Right lobe of liver (tissue), 6 donors: ENCODE measurements around the gene PSMB9. TPM values are rescaled to one million over a fixed set of nuclear protein-coding genes. Genes with fewer than 3 reads are reported as not detected.
"Not testable (repeated sequence)": the region's sequence is repeated elsewhere in the genome, so short reads cannot be mapped to it uniquely, and the experiment has no call there.

Experiments
- ATAC-seq, 4 donors: fragments of 200-7000 bp; cut with Tn5 transposase; one replicate each; pipeline ENCODE4 v1.9.1; 2020; ENCODE audit warnings: mild to moderate bottlenecking in 4 of 4, moderate library complexity in 4 of 4
- DNase-seq, 3 donors: peaks; one replicate each; pipeline ENCODE4 v3.0.0-alpha.2; 2020
- H3K27ac ChIP-seq, 3 donors: fragments of 200-600 bp; one replicate each; pipeline ENCODE4 v1.8.0; 2022
- H3K27me3 ChIP-seq, 2 donors: fragments of 200-600 bp; one replicate each; pipeline ENCODE4 v1.8.0; 2022
- H3K36me3 ChIP-seq, 4 donors: fragments of 200-600 bp; sonication (generic) in 1 of 4; one replicate each; pipeline versions ENCODE4 v1.5.1 to v1.8.0; 2017 to 2022; ENCODE audit warnings: control low read depth in 1 of 4
- H3K4me1 ChIP-seq, 4 donors: fragments of 200-600 bp; sonication (generic) in 1 of 4; one replicate each; pipeline versions ENCODE4 v1.5.1 to v1.8.0; 2017 to 2022; ENCODE audit warnings: control low read depth in 1 of 4
- H3K4me3 ChIP-seq, 3 donors: fragments of 200-600 bp; one replicate each; pipeline ENCODE4 v1.8.0; 2022
- H3K9me3 ChIP-seq, 4 donors: fragments of 200-600 bp; sonication (generic) in 1 of 4; one replicate each; pipeline versions ENCODE4 v1.5.1 to v1.8.0; 2017 to 2022; ENCODE audit warnings: control low read depth in 1 of 4
- POLR2A ChIP-seq: fragments of 450-650 bp; IDR thresholded peaks from one replicate; pipeline ENCODE4 v1.6.1; 2017; ENCODE audit warnings: antibody characterized with exemption, mild to moderate bottlenecking
- WGBS: methylation state at CpG from one replicate; pipeline ENCODE4 v1.1.6; 2018; ENCODE audit warnings: low coverage, low lambda C conversion rate; ENCODE audit not compliant: insufficient coverage; ENCODE audit errors: missing lambda C conversion rate; 5-methylcytosine and 5-hydroxymethylcytosine counted together
- intact Hi-C, 2 donors: fragments of 100-400 bp; cut with DNase I; formaldehyde crosslinking; loops; one replicate each; pipeline versions ENCODE4 v1.11.2 to v1.14.1; 2022
- total RNA-seq, 6 experiments: library from RNA; depleted of rRNA in 2 of 6; stranded (reverse); fragments of >200 nt in 2 of 6; fragmentation: NEBNext Ultra II Directional in 3 of 6; extraction: Animal tissue kit (Norgen Biotek cat#: 25700) in 3 of 6; gene quantifications; one replicate each; pipeline versions ENCODE4 v1.1.0 to v1.2.4, GENCODE V29; 2016 to 2023
- TF ChIP-seq, protein P1 (sequence below), 4 donors: fragments of 200-600 bp in 3 of 4; fragments of 450-650 bp in 1 of 4; IDR thresholded peaks; one replicate each; pipeline versions ENCODE4 v1.5.1 to v1.8.0; 2016 to 2022; ENCODE audit warnings: antibody characterized with exemption in 4 of 4, mild to moderate bottlenecking in 2 of 4
- donor health status: DM: no; HTN: yes; CAD: no.
- donor health status: DM: no; HTN: no; CAD: no.
- donor health status: DM: no; HTN: no; CAD: no.
- donor health status: DM: no; HTN: yes; CAD: no.
- donor health status: DM: no; HTN: yes; CAD: no.

The PSMB9 gene
- total RNA-seq, 6 experiments from 2014 or later, result 7.1 to 33.2 (median 18.0) TPM

DNA sequence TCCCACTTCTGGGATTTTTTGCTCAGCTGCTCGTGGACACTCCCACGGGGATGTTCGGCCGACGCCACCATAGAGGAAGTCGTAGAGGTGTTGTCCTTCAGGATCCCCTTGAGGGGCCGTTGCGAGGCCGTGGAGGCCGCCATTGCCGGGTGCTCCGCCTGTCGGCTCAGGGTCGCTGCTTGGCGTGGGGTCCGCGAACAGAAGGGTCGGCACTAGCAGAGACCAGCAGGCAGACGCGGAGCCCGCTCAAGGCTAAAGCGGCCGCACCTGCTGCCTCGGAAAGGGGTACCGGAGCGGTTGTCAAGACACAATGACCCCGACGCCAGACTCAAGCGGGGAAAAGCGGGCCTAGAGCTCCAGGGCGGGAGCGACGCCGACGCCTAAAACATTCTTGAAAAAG lies 25.7 kb downstream of the PSMB9 start:
- intact Hi-C loops, result loop anchor here (5.0 to 10.0 kb wide), 2 partner anchors 55 to 68 kb away; no protein-coding TSS in a partner anchor
- H3K27me3 ChIP-seq, result peaks cover 0 to 12% of the 10 kb centered on the region in 2 donors
- H3K9me3 ChIP-seq, result no peaks in the 10 kb centered on the region
- DNase-seq (no peak), ATAC-seq (no peak)
- no peak overlapping the region for H3K4me3 ChIP-seq
- no peaks in the 10 kb centered on the region for H3K4me1 ChIP-seq
- WGBS, result 38% methylated on average over 23 of the region's 35 CpGs
- no peaks in the 10 kb centered on the region for H3K36me3 ChIP-seq
- H3K27ac ChIP-seq, result no peak overlapping the region
- TF ChIP-seq, protein P1, sequence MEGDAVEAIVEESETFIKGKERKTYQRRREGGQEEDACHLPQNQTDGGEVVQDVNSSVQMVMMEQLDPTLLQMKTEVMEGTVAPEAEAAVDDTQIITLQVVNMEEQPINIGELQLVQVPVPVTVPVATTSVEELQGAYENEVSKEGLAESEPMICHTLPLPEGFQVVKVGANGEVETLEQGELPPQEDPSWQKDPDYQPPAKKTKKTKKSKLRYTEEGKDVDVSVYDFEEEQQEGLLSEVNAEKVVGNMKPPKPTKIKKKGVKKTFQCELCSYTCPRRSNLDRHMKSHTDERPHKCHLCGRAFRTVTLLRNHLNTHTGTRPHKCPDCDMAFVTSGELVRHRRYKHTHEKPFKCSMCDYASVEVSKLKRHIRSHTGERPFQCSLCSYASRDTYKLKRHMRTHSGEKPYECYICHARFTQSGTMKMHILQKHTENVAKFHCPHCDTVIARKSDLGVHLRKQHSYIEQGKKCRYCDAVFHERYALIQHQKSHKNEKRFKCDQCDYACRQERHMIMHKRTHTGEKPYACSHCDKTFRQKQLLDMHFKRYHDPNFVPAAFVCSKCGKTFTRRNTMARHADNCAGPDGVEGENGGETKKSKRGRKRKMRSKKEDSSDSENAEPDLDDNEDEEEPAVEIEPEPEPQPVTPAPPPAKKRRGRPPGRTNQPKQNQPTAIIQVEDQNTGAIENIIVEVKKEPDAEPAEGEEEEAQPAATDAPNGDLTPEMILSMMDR (IDR thresholded peaks at IDR 0.05), result no peak
- TF ChIP-seq POLR2A, result no peak

DNA sequence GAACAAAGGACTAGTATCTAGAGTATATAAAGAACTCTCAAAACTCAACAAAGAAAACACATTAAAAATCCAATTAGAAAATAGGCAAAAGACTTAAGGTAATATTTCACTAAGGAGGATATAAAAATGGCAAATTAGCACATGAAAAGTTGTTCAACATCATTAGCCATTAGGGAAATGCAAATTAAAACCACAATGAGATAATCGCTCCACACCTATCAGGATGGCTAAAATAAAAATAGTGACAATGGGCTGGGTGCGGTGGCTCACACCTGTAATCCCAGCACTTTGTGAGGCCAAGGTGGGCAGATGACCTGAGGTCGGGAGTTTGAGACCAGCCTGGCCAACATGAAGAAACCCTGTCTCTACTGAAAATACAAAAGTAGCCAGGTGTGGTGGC lies 27.0 kb downstream of the PSMB9 start:
- intact Hi-C loops, result loop anchor here (5.0 to 10.0 kb wide), 2 partner anchors 54 to 66 kb away; no protein-coding TSS in a partner anchor
- not testable (repeated sequence) for DNase-seq, H3K27ac ChIP-seq, ATAC-seq, H3K36me3 ChIP-seq, H3K4me1 ChIP-seq, H3K9me3 ChIP-seq, H3K4me3 ChIP-seq
- WGBS, result 57% methylated on average over 2 of the region's 3 CpGs
- peaks cover 0 to 12% of the 10 kb centered on the region in 2 donors for H3K27me3 ChIP-seq

GRCh38 chr6:32882879-32883250 lies 28.9 kb downstream of the PSMB9 start:
- H3K4me3 ChIP-seq, result no peak overlapping the region
- TF ChIP-seq POLR2A, result no peak
- TF ChIP-seq, protein P1 (IDR thresholded peaks at IDR 0.05), result no peak
- DNase-seq (no peak), ATAC-seq (no peak)
- intact Hi-C loops, result loop anchor here (5.0 to 10.0 kb wide), 2 partner anchors 52 to 64 kb away; no protein-coding TSS in a partner anchor
- no peaks in the 10 kb centered on the region for H3K36me3 ChIP-seq
- H3K27ac ChIP-seq, result no peak overlapping the region
- WGBS, result 11% methylated on average over 1 of the region's 1 CpG
- peaks cover 0 to 5% of the 10 kb centered on the region in 2 donors for H3K27me3 ChIP-seq
- H3K4me1 ChIP-seq, result no peaks in the 10 kb centered on the region
- no peaks in the 10 kb centered on the region for H3K9me3 ChIP-seq

DNA sequence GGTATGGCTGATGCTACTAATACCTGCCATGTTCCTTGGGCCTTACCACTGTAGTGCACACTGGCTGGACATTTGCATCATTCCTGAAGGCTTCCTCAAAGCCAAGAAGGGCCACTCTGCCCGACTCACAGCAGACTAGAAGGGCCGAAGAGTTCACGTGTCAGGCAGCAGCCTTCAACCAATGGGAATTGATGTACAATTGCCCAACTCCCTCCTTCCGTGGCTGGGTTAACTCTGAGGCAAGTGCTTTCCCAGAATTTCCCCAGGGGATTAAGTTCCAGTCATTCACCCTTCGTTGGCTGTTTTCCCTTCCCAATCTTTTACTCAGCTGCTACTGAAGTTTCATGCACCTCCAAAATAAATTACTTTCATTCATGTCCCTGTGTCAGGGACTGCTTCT lies 29.8 kb downstream of the PSMB9 start:
- H3K4me1 ChIP-seq, result no peaks in the 10 kb centered on the region
- no peak overlapping the region for H3K4me3 ChIP-seq
- intact Hi-C loops, result loop anchor here (5.0 to 10.0 kb wide), 2 partner anchors 51 to 64 kb away; no protein-coding TSS in a partner anchor
- H3K9me3 ChIP-seq, result no peaks in the 10 kb centered on the region
- no peaks in the 10 kb centered on the region for H3K36me3 ChIP-seq
- 10% methylated on average over 4 of the region's 5 CpGs for WGBS
- ATAC-seq (peak; percentile 35 to 57 (median 54)), DNase-seq (no peak)
- peaks cover 0 to 5% of the 10 kb centered on the region in 2 donors for H3K27me3 ChIP-seq
- H3K27ac ChIP-seq, result no peak overlapping the region
- TF ChIP-seq, protein P1 (IDR thresholded peaks at IDR 0.05), result no peak
- no peak for TF ChIP-seq POLR2A

DNA sequence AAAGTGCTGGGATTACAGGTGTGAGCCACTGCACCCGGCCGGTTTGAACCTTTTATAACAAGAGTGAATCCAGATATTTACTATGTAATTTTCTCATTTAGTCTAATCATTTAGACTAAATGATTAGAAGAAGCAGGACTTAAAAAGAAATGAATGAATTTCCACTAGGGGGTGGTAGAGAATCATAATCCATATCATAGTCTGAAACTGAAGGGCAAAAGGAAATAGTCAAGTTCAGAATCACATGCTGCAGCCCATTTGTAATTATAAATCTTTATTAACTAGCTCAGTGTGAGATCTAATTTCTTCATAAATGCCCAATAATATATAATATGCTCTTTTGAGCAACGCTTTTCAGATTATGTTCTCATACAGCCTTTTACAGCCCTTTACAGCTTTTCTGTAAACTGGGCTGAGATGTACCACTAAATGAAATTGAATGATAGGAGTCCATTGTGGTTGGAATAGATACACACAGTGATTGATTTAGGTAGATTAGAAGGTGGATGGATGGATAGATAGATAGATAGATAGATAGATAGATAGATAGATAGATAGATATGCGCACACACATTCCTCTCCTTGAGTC lies 31.8 kb downstream of the PSMB9 start:
- no peak overlapping the region for H3K27ac ChIP-seq
- 27% methylated on average over 4 of the region's 4 CpGs for WGBS
- no peak for TF ChIP-seq POLR2A
- TF ChIP-seq, protein P1 (IDR thresholded peaks at IDR 0.05), result peak; percentile 61 to 69 (median 66)
- ATAC-seq, result peak; percentile 66 to 88 (median 76)
- H3K27me3 ChIP-seq, result no peaks in the 10 kb centered on the region
- H3K4me1 ChIP-seq, result no peaks in the 10 kb centered on the region
- intact Hi-C loops, result loop anchor here in 1 of 2 donors (10.0 kb wide), 1 partner anchor 49 kb away; no protein-coding TSS in a partner anchor
- no peak for DNase-seq
- no peaks in the 10 kb centered on the region for H3K36me3 ChIP-seq
- H3K9me3 ChIP-seq, result no peaks in the 10 kb centered on the region
- H3K4me3 ChIP-seq, result no peak overlapping the region
